Tibial nerve (tissue), 4 donors: ENCODE results near the gene HES2. TPM values are rescaled to one million over a fixed set of nuclear protein-coding genes. Genes with fewer than 3 reads are reported as not detected.
"Not testable (repeated sequence)": the region's sequence is repeated elsewhere in the genome, so short reads cannot be mapped to it uniquely, and the experiment has no call there.

Experiments used
- DNase-seq, 2 donors: peaks; one replicate each; pipeline ENCODE4 v3.0.0-alpha.2; 2019; ENCODE audit warnings: low spot score in 2 of 2
- H3K27ac ChIP-seq, 4 donors: fragments of 200-600 bp; sonication (generic) in 3 of 4; one replicate each; pipeline ENCODE4 v1.5.1; 2017 to 2019; ENCODE audit warnings: mild to moderate bottlenecking in 1 of 4
- H3K27me3 ChIP-seq, 2 donors: fragments of 200-600 bp; sonication (generic) in 1 of 2; one replicate each; pipeline versions ENCODE4 v1.5.1 to v1.6.0; 2017 to 2019
- H3K36me3 ChIP-seq, 3 donors: fragments of 200-600 bp; sonication (generic); one replicate each; pipeline ENCODE4 v1.5.1; 2018 to 2019
- H3K4me1 ChIP-seq, 4 donors: fragments of 200-600 bp; sonication (generic) in 3 of 4; one replicate each; pipeline ENCODE4 v1.5.1; 2017 to 2019
- H3K4me3 ChIP-seq, 4 donors: fragments of 200-600 bp; sonication (generic) in 3 of 4; one replicate each; pipeline ENCODE4 v1.5.1; 2017 to 2019; ENCODE audit warnings: mild to moderate bottlenecking in 1 of 4, moderate library complexity in 1 of 4
- H3K9me3 ChIP-seq, 4 donors: fragments of 200-600 bp; sonication (generic) in 3 of 4; one replicate each; pipeline ENCODE4 v1.5.1; 2017 to 2019
- CTCF ChIP-seq, 5 experiments: fragments of 200-600 bp in 3 of 5; fragments of 450-650 bp in 2 of 5; sonication (generic) in 3 of 5; IDR thresholded peaks; one replicate each; pipeline ENCODE4 v1.5.1; 2016 to 2019; ENCODE audit warnings: antibody characterized with exemption in 5 of 5, mild to moderate bottlenecking in 3 of 5, moderate library complexity in 2 of 5
- EP300 ChIP-seq, 2 donors: sonication (generic); formaldehyde crosslinking; IDR thresholded peaks; one replicate each; pipeline ENCODE4 v1.6.1; 2017; ENCODE audit warnings: antibody characterized with exemption in 2 of 2, mild to moderate bottlenecking in 1 of 2
- POLR2A ChIP-seq, 2 donors: fragments of 450-650 bp; IDR thresholded peaks; one replicate each; pipeline ENCODE4 v1.6.1; 2017; ENCODE audit warnings: antibody characterized with exemption in 2 of 2, mild to moderate bottlenecking in 2 of 2, moderate library complexity in 2 of 2
- WGBS, 2 donors: methylation state at CpG; one replicate each; pipeline ENCODE4 v1.1.5; 2018; 5-methylcytosine and 5-hydroxymethylcytosine counted together
- total RNA-seq, 4 donors: library from RNA; depleted of rRNA; stranded (reverse); fragments of >200 nt; gene quantifications; one replicate each; pipeline ENCODE4 v1.1.0, GENCODE V29; 2016

Gene HES2
- total RNA-seq, 4 donors from 2014 or later = not detected

GRCh38 chr1:6434186-6434585 lies 14.5 kb upstream of the HES2 start:
- no peak for DNase-seq
- Histone ChIP-seq H3K27ac (no peak overlapping the region), H3K4me1 (peaks cover 0 to 14% (median 0%) of the 10 kb centered on the region in 4 donors), H3K27me3 (peaks cover 0 to 32% of the 10 kb centered on the region in 2 donors), H3K4me3 (no peak overlapping the region), H3K9me3 (no peaks in the 10 kb centered on the region), H3K36me3 (no peaks in the 10 kb centered on the region)
- no peak for TF ChIP-seq CTCF (IDR thresholded peaks at IDR 0.05)
- TF ChIP-seq EP300 (IDR thresholded peaks at IDR 0.05) = no peak
- TF ChIP-seq POLR2A (IDR thresholded peaks at IDR 0.05) = no peak
- 84 to 88% methylated on average over 5 of the region's 5 CpGs for WGBS, 2 donors

- DNase-seq, H3K36me3 ChIP-seq, H3K4me1 ChIP-seq, H3K9me3 ChIP-seq, H3K27ac ChIP-seq, H3K4me3 ChIP-seq: not testable (repeated sequence)
- WGBS, 2 donors = 64 to 72% methylated on average over 7 to 9 of the region's 13 CpGs
- peaks cover 0 to 47% of the 10 kb centered on the region in 2 donors for H3K27me3 ChIP-seq
Measured at GRCh38 chr1:6431645-6432579, 12.2 kb upstream of the HES2 start.

- H3K36me3 ChIP-seq, DNase-seq, H3K4me3 ChIP-seq, H3K9me3 ChIP-seq, H3K4me1 ChIP-seq, H3K27ac ChIP-seq: not testable (repeated sequence)
- H3K27me3 ChIP-seq = peaks cover 0 to 67% of the 10 kb centered on the region in 2 donors
- 14 to 28% methylated on average over 12 to 13 of the region's 19 CpGs for WGBS, 2 donors
Measured at GRCh38 chr1:6429660-6430411, 10.1 kb upstream of the HES2 start.

GRCh38 chr1:6428453-6428852 lies 8.7 kb upstream of the HES2 start:
- H3K4me3 ChIP-seq, H3K27ac ChIP-seq, H3K36me3 ChIP-seq, H3K9me3 ChIP-seq, DNase-seq: not testable (repeated sequence)
- WGBS, 2 donors = 75% methylated on average over 1 of the region's 6 CpGs; no CpG with 5 or more reads in 1 of the 2 donors
- peaks cover 0 to 78% of the 10 kb centered on the region in 2 donors for H3K27me3 ChIP-seq
- peaks cover 0 to 20% (median 7%) of the 10 kb centered on the region in 4 donors for H3K4me1 ChIP-seq

GRCh38 chr1:6427441-6428390 lies 8.0 kb upstream of the HES2 start:
- TF ChIP-seq EP300 (IDR thresholded peaks at IDR 0.05) (no peak), POLR2A (IDR thresholded peaks at IDR 0.05) (no peak), CTCF (IDR thresholded peaks at IDR 0.05) (no peak)
- Histone ChIP-seq H3K36me3 (no peaks in the 10 kb centered on the region), H3K27me3 (peaks cover 0 to 85% of the 10 kb centered on the region in 2 donors), H3K9me3 (no peaks in the 10 kb centered on the region), H3K4me3 (no peak overlapping the region), H3K27ac (no peak overlapping the region), H3K4me1 (peaks cover 0 to 27% (median 8%) of the 10 kb centered on the region in 4 donors)
- no peak for DNase-seq
- WGBS, 2 donors = 75 to 80% methylated on average over 22 to 23 of the region's 26 CpGs

GRCh38 chr1:6426972-6427350 lies 7.2 kb upstream of the HES2 start:
- TF ChIP-seq POLR2A (IDR thresholded peaks at IDR 0.05) (no peak), EP300 (IDR thresholded peaks at IDR 0.05) (no peak), CTCF (IDR thresholded peaks at IDR 0.05) (no peak)
- H3K4me3 ChIP-seq = no peak overlapping the region
- H3K27ac ChIP-seq = no peak overlapping the region
- no peaks in the 10 kb centered on the region for H3K9me3 ChIP-seq
- peaks cover 0 to 88% of the 10 kb centered on the region in 2 donors for H3K27me3 ChIP-seq
- no peaks in the 10 kb centered on the region for H3K36me3 ChIP-seq
- peaks cover 0 to 27% (median 8%) of the 10 kb centered on the region in 4 donors for H3K4me1 ChIP-seq
- 89% methylated on average over 9 to 10 of the region's 10 CpGs for WGBS, 2 donors
- no peak for DNase-seq
